ENCODE data around the gene BRMS1. TPM values are rescaled to one million over a fixed set of nuclear protein-coding genes. Genes with fewer than 3 reads are reported as not detected.

The BRMS1 gene
- total and polyA plus RNA-seq, 2 donors from 2014 or later = 32.8 to 69.7 TPM

DNA sequence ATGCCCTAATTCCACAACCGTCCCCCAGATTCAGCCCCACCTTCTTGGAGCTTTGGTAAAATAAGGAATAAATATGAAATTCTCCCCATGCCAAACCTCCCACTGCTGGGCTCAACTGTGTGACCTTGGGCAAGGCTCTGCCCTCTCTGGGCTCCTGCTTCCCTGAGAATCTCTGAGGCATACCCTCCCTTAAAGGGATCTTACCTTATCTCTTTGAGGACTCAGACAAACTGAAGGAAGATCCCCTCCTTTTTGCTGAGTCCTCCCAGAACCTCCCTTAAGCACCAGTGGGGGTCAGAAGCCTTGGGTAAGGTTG is 30.8 kb downstream of the BRMS1 start:
- Histone ChIP-seq H3K9me3 (ENCODE audit: control insufficient read depth in 2 of 3, insufficient read depth in 1 of 3, low read length in 3 of 3) (no peaks in the 10 kb centered on the region), H3K27me3 (ENCODE audit: control insufficient read depth, insufficient read depth, low read length) (no peaks in the 10 kb centered on the region), H3K4me1 (ENCODE audit: control insufficient read depth in 2 of 3, insufficient read depth in 2 of 3, low read depth in 1 of 3, low read length in 3 of 3) (peaks cover 0 to 16% (median 3%) of the 10 kb centered on the region in 3 donors), H3K9ac (ENCODE audit: low read length in 3 of 3) (peak overlapping the region in 2 of 3 donors; percentile 17 to 33), H3K36me3 (ENCODE audit: control insufficient read depth in 2 of 3, insufficient read depth in 3 of 3, low read length in 3 of 3) (no peaks in the 10 kb centered on the region), H3K4me3 (ENCODE audit: low read length in 3 of 3) (peak overlapping the region in 2 of 3 donors; percentile 44 to 63), H3K27ac (ENCODE audit: low read depth in 2 of 2, low read length in 2 of 2) (peak overlapping the region; percentile 57 to 59)
- intact Hi-C loops (cut with DNase I) = no loop called here
- DNase-seq (no peak), FAIRE-seq (no peak)
- TF ChIP-seq CTCF (IDR thresholded peaks at IDR 0.05; ENCODE audit: borderline replicate concordance, extremely low read depth, insufficient read depth) = no peak

- no peaks in the 10 kb centered on the region for H3K36me3 ChIP-seq (ENCODE audit: control insufficient read depth in 2 of 3, insufficient read depth in 3 of 3, low read length in 3 of 3)
- peak overlapping the region; percentile 28 to 82 (median 63) for H3K4me3 ChIP-seq (ENCODE audit: low read length in 3 of 3)
- H3K9ac ChIP-seq (ENCODE audit: low read length in 3 of 3) = peak overlapping the region in 2 of 3 donors; percentile 33 to 65
- intact Hi-C loops (cut with DNase I) = no loop called here
- FAIRE-seq = no peak
- H3K27ac ChIP-seq (ENCODE audit: low read depth in 2 of 2, low read length in 2 of 2) = peak overlapping the region; percentile 57 to 84
- no peaks in the 10 kb centered on the region for H3K27me3 ChIP-seq (ENCODE audit: control insufficient read depth, insufficient read depth, low read length)
- peak in 4 of 5 donors; percentile 73 to 94 (median 84) for DNase-seq
- H3K9me3 ChIP-seq (ENCODE audit: control insufficient read depth in 2 of 3, insufficient read depth in 1 of 3, low read length in 3 of 3) = no peaks in the 10 kb centered on the region
- H3K4me1 ChIP-seq (ENCODE audit: control insufficient read depth in 2 of 3, insufficient read depth in 2 of 3, low read depth in 1 of 3, low read length in 3 of 3) = peaks cover 0 to 12% (median 2%) of the 10 kb centered on the region in 3 donors
- TF ChIP-seq CTCF (IDR thresholded peaks at IDR 0.05; ENCODE audit: borderline replicate concordance, extremely low read depth, insufficient read depth) = no peak
Measured at GRCh38 chr11:66313321-66314185, 31.4 kb downstream of the BRMS1 start.

- H3K9ac ChIP-seq (ENCODE audit: low read length in 3 of 3) = peak overlapping the region in 2 of 3 donors; percentile 63 to 65
- H3K4me1 ChIP-seq (ENCODE audit: control insufficient read depth in 2 of 3, insufficient read depth in 2 of 3, low read depth in 1 of 3, low read length in 3 of 3) = peaks cover 0 to 7% (median 0%) of the 10 kb centered on the region in 3 donors
- DNase-seq (peak; percentile 99 to 100 (median 99)), FAIRE-seq (no peak)
- H3K27me3 ChIP-seq (ENCODE audit: control insufficient read depth, insufficient read depth, low read length) = no peaks in the 10 kb centered on the region
- no peak for TF ChIP-seq CTCF (IDR thresholded peaks at IDR 0.05; ENCODE audit: borderline replicate concordance, extremely low read depth, insufficient read depth)
- peak overlapping the region; percentile 59 to 82 (median 71) for H3K4me3 ChIP-seq (ENCODE audit: low read length in 3 of 3)
- no peaks in the 10 kb centered on the region for H3K9me3 ChIP-seq (ENCODE audit: control insufficient read depth in 2 of 3, insufficient read depth in 1 of 3, low read length in 3 of 3)
- H3K27ac ChIP-seq (ENCODE audit: low read depth in 2 of 2, low read length in 2 of 2) = peak overlapping the region; percentile 85 to 92
- intact Hi-C loops (cut with DNase I) = no loop called here
- H3K36me3 ChIP-seq (ENCODE audit: control insufficient read depth in 2 of 3, insufficient read depth in 3 of 3, low read length in 3 of 3) = no peaks in the 10 kb centered on the region
Measured at GRCh38 chr11:66312549-66313320, 32.2 kb downstream of the BRMS1 start.

All from kidney (tissue), 14 donors.